Esophagus muscularis mucosa (tissue), 3 donors: ENCODE data around the gene TTC39B.
"Not testable (repeated sequence)": the region's sequence is repeated elsewhere in the genome, so short reads cannot be mapped to it uniquely, and the experiment has no call there.

Experiments used
- CTCF ChIP-seq, 3 experiments: fragments of 200-600 bp in 2 of 3; fragments of 450-650 bp in 1 of 3; sonication (generic) in 2 of 3; IDR thresholded peaks; one replicate each; pipeline ENCODE4 v1.5.1; 2017 to 2019; ENCODE audit warnings: antibody characterized with exemption in 3 of 3, mild to moderate bottlenecking in 2 of 3, moderate library complexity in 1 of 3
- POLR2A ChIP-seq: fragments of 450-650 bp; IDR thresholded peaks from one replicate; pipeline ENCODE4 v1.6.1; 2017; ENCODE audit warnings: antibody characterized with exemption, moderate library complexity, mild to moderate bottlenecking, low read depth
- POLR2AphosphoS5 ChIP-seq, 2 donors: sonication (generic); formaldehyde crosslinking; IDR thresholded peaks; one replicate each; pipeline ENCODE4 v1.6.1; 2017; ENCODE audit warnings: antibody characterized with exemption in 2 of 2

- TF ChIP-seq CTCF (IDR thresholded peaks at IDR 0.05); POLR2A; POLR2AphosphoS5 (IDR thresholded peaks at IDR 0.05): not testable (repeated sequence)
Observed at GRCh38 chr9:15319661-15320060, 12.6 kb upstream of the TTC39B start.
